Muscle layer of colon (tissue), 2 donors: Measurements from ENCODE around the gene TEKTIP1.
A peak's percentile ranks its signal among the peaks of the same experiment; 100 is the strongest.

Experiments
- H3K27ac ChIP-seq: one replicate; pipeline ENCODE4 v1.7.0; 2013; ENCODE audit warnings: low read depth, mild to moderate bottlenecking, low read length, moderate library complexity
- H3K27me3 ChIP-seq, 2 donors: one replicate each; pipeline ENCODE4 v1.7.0; 2013; ENCODE audit warnings: low read length in 2 of 2, mild to moderate bottlenecking in 2 of 2; ENCODE audit not compliant: insufficient read depth in 2 of 2, control insufficient read depth in 1 of 2
- H3K36me3 ChIP-seq: one replicate; pipeline ENCODE4 v1.7.0; 2013; ENCODE audit warnings: mild to moderate bottlenecking, low read length; ENCODE audit not compliant: insufficient read depth
- H3K4me1 ChIP-seq: one replicate; pipeline ENCODE4 v1.7.0; 2013; ENCODE audit warnings: mild to moderate bottlenecking, low read length; ENCODE audit not compliant: insufficient read depth
- H3K4me3 ChIP-seq, 2 donors: one replicate each; pipeline ENCODE4 v1.7.0; 2013; ENCODE audit warnings: low read length in 2 of 2, low read depth in 1 of 2, mild to moderate bottlenecking in 1 of 2, moderate library complexity in 1 of 2
- H3K9ac ChIP-seq: one replicate; pipeline ENCODE4 v1.7.0; 2013; ENCODE audit warnings: low read length
- H3K9me3 ChIP-seq: one replicate; pipeline ENCODE4 v1.7.0; 2013; ENCODE audit warnings: mild to moderate bottlenecking, low read length
- donor health status: abdominal sarcoma.
- donor health status: Adenocarcinoma of cecum.

The TEKTIP1 gene

DNA sequence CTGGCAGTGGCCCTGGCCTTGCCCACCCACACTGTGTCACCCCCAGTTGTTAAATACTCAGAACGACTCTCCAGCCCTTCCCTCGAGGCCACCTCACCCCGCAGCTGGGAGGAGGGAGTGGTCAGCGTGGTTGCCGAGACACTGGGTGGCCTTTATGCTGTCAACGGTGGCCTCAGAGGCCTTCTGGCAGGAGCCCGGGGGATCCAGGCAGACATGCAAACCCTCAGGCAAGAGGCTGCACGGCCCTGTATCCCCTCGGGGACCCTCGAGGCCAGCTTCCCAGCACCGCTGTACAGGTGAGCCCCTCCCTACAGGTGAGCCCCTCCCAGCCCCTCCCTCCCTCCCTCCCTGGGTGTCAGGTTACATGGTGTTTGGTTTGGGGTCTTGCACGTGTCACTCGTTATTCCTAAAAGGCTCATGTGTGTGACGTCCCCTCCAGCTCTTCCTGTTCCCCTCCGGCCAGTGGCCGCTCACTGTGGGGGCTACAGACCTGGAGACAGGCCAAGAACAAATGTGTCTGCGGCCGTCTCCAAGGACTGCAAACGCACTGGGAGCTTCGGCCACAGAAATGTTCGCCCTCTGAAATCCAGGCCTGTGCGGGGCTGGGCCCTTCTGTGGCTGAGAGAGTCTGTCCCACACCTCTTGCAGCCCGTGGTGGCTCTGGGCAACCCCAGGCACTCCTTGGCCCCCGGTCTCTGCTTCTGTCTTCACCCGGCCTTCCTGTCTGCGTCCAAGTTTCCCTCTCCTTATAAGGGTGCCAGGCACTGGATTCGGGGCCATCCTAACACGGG lies at the start of gene TEKTIP1:
TSS of gene TEKTIP1 (plus strand) at position 210 of the 791 bp plus-strand sequence. CDS start at position 214, 4 bp downstream.
- H3K36me3 ChIP-seq: peaks cover 14% of the 10 kb centered on the region
- no peak within 1 kb of the TSS for H3K4me3 ChIP-seq
- no peak within 1 kb of the TSS for H3K27ac ChIP-seq
- no peak within 1 kb of the TSS for H3K9ac ChIP-seq
- no peaks in the 10 kb centered on the region for H3K9me3 ChIP-seq
- H3K27me3 ChIP-seq: no peaks in the 10 kb centered on the region
- no peaks in the 10 kb centered on the region for H3K4me1 ChIP-seq

- Histone ChIP-seq H3K27me3 (no peaks in the 10 kb centered on the region), H3K36me3 (peaks cover 14% of the 10 kb centered on the region), H3K27ac (no peak overlapping the region), H3K4me1 (no peaks in the 10 kb centered on the region), H3K9me3 (no peaks in the 10 kb centered on the region), H3K9ac (no peak overlapping the region), H3K4me3 (no peak overlapping the region)
Measured at GRCh38 chr19:3491396-3492119, 47.4 kb upstream of the TEKTIP1 start.

DNA sequence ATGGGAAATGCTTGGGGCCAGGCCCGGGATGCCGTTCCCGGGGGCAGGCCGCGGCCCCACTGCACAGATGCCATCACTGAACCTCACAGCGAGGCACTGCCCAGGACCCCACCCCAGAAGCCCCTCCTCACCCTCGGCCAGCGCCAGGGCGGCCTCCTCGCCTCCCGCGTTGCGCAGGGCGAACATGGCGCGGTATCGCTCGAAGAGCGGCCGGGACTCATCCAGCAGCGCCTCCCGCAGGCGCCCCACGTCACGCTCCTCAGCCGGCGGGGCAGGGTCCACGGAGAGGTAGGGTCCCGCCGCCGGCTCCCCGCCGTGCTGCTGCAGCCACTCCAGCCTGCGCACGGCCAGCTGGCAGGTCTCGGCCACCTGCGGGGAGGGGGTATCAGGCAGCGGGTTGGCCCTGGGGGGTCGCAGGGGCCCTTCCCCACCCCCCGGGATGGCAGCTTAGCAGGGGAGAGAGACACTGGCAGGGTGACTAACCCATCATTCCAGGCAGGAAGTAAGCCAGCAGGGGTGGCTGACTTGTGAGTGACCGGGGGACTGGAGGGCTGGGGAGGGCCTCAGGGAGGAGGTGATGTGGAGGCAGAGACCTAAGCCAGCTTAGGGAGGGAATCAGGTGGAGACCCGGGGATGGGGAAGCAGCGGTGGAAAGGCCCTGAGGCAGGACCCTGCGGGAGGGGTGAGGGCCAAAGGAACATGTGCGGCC lies 46.7 kb upstream of the TEKTIP1 start:
- no peaks in the 10 kb centered on the region for H3K4me1 ChIP-seq
- H3K27ac ChIP-seq: no peak overlapping the region
- H3K27me3 ChIP-seq: no peaks in the 10 kb centered on the region
- no peaks in the 10 kb centered on the region for H3K9me3 ChIP-seq
- H3K9ac ChIP-seq: no peak overlapping the region
- no peak overlapping the region for H3K4me3 ChIP-seq
- peaks cover 22% of the 10 kb centered on the region for H3K36me3 ChIP-seq

DNA sequence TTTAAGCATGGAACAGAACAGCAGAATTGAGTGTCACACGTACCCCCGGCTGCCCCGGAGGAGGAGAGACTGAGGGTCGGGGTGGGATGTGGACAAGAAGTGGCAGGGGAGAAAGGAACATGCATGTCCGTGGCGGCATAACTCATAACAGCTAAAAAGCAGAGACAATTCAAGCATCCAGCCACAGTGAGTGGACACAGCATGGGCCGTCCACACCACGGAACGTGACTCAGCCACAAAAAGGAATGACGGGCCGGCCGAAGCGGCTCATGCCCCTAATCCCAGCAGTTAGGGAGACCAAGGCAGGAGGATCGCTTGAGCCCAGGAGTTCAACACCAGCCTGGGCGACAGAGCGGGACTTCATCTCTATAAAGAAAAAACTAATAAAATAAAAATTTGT lies 46.1 kb upstream of the TEKTIP1 start:
- Histone ChIP-seq H3K9me3 (no peaks in the 10 kb centered on the region), H3K4me1 (no peaks in the 10 kb centered on the region), H3K9ac (no peak overlapping the region), H3K4me3 (no peak overlapping the region), H3K36me3 (peaks cover 22% of the 10 kb centered on the region), H3K27me3 (no peaks in the 10 kb centered on the region), H3K27ac (no peak overlapping the region)

GRCh38 chr19:3493651-3494050 lies 45.3 kb upstream of the TEKTIP1 start:
- Histone ChIP-seq H3K27me3 (no peaks in the 10 kb centered on the region), H3K4me1 (no peaks in the 10 kb centered on the region), H3K9me3 (no peaks in the 10 kb centered on the region), H3K27ac (no peak overlapping the region), H3K9ac (no peak overlapping the region), H3K4me3 (no peak overlapping the region), H3K36me3 (peaks cover 22% of the 10 kb centered on the region)

- Histone ChIP-seq H3K9me3 (no peaks in the 10 kb centered on the region), H3K27ac (no peak overlapping the region), H3K27me3 (no peaks in the 10 kb centered on the region), H3K9ac (no peak overlapping the region), H3K4me3 (no peak overlapping the region), H3K4me1 (no peaks in the 10 kb centered on the region), H3K36me3 (peaks cover 22% of the 10 kb centered on the region)
Measured at GRCh38 chr19:3494051-3494450, 44.9 kb upstream of the TEKTIP1 start.

GRCh38 chr19:3494559-3494958 lies 44.4 kb upstream of the TEKTIP1 start:
- H3K4me1 ChIP-seq: peaks cover 5% of the 10 kb centered on the region
- H3K27me3 ChIP-seq: no peaks in the 10 kb centered on the region
- no peak overlapping the region for H3K9ac ChIP-seq
- no peak overlapping the region for H3K4me3 ChIP-seq
- H3K36me3 ChIP-seq: peaks cover 22% of the 10 kb centered on the region
- no peaks in the 10 kb centered on the region for H3K9me3 ChIP-seq
- no peak overlapping the region for H3K27ac ChIP-seq

DNA sequence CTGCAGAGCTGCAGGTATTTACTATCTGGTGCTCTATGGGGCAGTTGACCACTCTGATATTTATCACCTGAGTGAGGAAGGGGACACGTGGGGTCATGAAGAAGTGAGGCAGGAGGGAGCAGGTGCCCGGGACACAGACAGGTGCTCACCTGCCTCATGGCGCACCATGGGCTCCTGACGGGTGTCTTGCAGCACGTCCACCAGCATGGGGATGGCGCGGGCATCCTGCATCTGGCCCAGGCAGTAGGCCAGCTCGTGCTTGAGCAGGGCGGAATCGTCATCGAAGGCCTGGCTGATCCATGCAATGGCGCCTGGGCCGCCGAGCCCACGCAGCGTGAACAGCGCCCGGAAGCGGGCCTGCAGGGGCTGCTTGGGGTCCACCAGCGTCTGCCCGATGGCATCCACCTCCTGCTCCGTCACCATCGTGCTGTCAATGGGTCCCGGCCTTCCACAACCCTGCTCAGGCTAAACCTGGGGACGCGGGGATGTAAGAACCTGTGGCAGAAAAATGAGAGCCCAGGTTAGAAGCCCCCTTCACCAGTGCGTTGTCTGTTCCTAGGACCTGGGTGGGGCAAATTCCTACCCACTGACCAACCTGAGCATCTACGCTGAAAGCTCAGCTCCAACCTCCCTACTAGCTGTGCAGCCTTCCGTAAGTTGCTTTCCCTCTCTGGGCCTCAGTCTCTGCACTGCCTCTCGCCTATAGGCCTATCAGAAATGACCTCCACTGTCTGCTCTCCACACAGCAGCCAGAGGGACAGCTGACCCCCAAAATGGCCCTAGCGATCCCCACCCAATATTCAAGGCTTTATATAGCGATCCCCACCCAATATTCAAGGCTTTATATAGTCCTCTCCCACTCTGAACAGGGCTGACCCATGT lies 42.3 kb upstream of the TEKTIP1 start:
- Histone ChIP-seq H3K9ac (no peak overlapping the region), H3K9me3 (no peaks in the 10 kb centered on the region), H3K27me3 (no peaks in the 10 kb centered on the region), H3K27ac (no peak overlapping the region), H3K4me1 (peaks cover 15% of the 10 kb centered on the region), H3K4me3 (no peak overlapping the region), H3K36me3 (peaks cover 18% of the 10 kb centered on the region)

- Histone ChIP-seq H3K27ac (no peak overlapping the region), H3K9me3 (no peaks in the 10 kb centered on the region), H3K9ac (no peak overlapping the region), H3K4me1 (peaks cover 15% of the 10 kb centered on the region), H3K4me3 (no peak overlapping the region), H3K27me3 (no peaks in the 10 kb centered on the region), H3K36me3 (peaks cover 14% of the 10 kb centered on the region)
Measured at GRCh38 chr19:3497757-3498520, 41.0 kb upstream of the TEKTIP1 start.

- H3K27me3 ChIP-seq: no peaks in the 10 kb centered on the region
- no peaks in the 10 kb centered on the region for H3K9me3 ChIP-seq
- peak overlapping the region; percentile 88 to 89 for H3K4me3 ChIP-seq
- peaks cover 15% of the 10 kb centered on the region for H3K4me1 ChIP-seq
- H3K9ac ChIP-seq: peak overlapping the region; percentile 54
- H3K27ac ChIP-seq: peak overlapping the region; percentile 96
- peaks cover 14% of the 10 kb centered on the region for H3K36me3 ChIP-seq
Measured at GRCh38 chr19:3499738-3500428, 39.1 kb upstream of the TEKTIP1 start.
